Measurements from ENCODE around the gene MUCL3.

DNA sequence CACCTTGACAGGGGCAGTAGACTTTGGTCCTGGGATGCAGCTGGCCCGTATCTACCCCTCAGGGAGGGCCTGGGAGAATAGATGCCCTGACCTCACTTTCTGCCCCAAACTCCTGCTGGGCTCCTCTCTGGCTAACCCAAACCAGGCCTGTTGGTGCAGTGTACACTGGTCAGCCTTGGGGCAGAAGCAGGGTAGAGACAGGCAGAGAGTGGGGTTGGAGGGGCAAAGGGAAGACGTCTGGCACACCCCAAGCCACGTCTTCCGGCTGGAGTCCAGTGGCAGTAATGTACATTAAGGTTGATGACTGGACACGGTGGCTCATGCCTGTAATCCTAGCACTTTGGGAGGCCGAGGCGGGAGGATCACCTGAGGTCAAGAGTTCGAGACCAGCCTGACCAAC is 47.1 kb upstream of the MUCL3 start:
- TF ChIP-seq, protein P1, sequence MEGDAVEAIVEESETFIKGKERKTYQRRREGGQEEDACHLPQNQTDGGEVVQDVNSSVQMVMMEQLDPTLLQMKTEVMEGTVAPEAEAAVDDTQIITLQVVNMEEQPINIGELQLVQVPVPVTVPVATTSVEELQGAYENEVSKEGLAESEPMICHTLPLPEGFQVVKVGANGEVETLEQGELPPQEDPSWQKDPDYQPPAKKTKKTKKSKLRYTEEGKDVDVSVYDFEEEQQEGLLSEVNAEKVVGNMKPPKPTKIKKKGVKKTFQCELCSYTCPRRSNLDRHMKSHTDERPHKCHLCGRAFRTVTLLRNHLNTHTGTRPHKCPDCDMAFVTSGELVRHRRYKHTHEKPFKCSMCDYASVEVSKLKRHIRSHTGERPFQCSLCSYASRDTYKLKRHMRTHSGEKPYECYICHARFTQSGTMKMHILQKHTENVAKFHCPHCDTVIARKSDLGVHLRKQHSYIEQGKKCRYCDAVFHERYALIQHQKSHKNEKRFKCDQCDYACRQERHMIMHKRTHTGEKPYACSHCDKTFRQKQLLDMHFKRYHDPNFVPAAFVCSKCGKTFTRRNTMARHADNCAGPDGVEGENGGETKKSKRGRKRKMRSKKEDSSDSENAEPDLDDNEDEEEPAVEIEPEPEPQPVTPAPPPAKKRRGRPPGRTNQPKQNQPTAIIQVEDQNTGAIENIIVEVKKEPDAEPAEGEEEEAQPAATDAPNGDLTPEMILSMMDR (IDR thresholded peaks at IDR 0.05): no peak
- no peak for TF ChIP-seq POLR2A (IDR thresholded peaks at IDR 0.05)
